Hepatocyte (in vitro differentiated cells): ENCODE measurements around the gene ARMC3. TPM values are rescaled to one million over a fixed set of nuclear protein-coding genes. Genes with fewer than 3 reads are reported as not detected.
"Not testable (repeated sequence)": the region's sequence is repeated elsewhere in the genome, so short reads cannot be mapped to it uniquely, and the experiment has no call there.

Experiments
- DNase-seq: peaks from one replicate; pipeline ENCODE4 v3.0.0-alpha.2; 2016; ENCODE audit warnings: low spot score
- H2AFZ ChIP-seq: fragments of 200-600 bp; sonication (generic); 2 replicates; pipeline ENCODE4 v1.6.0; 2016; ENCODE audit warnings: antibody characterized with exemption, mild to moderate bottlenecking
- H3K27ac ChIP-seq: fragments of 200-600 bp; sonication (generic); 2 replicates; pipeline ENCODE4 v1.5.1; 2016; ENCODE audit warnings: mild to moderate bottlenecking
- H3K27me3 ChIP-seq: fragments of 200-600 bp; sonication (generic); 2 replicates; pipeline ENCODE4 v1.6.1; 2016
- H3K36me3 ChIP-seq: fragments of 200-600 bp; sonication (generic); replicated peaks from 2 replicates; pipeline ENCODE4 v1.5.1; 2016; ENCODE audit warnings: low read depth; ENCODE audit not compliant: insufficient read depth
- H3K4me1 ChIP-seq: fragments of 200-600 bp; sonication (generic); 2 replicates; pipeline ENCODE4 v1.5.1; 2016; ENCODE audit warnings: mild to moderate bottlenecking, moderate library complexity; ENCODE audit not compliant: insufficient read depth
- H3K4me2 ChIP-seq: fragments of 200-600 bp; sonication (generic); 2 replicates; pipeline ENCODE4 v1.6.0; 2016
- H3K4me3 ChIP-seq: fragments of 200-600 bp; sonication (generic); 2 replicates; pipeline ENCODE4 v1.5.1; 2016; ENCODE audit warnings: mild to moderate bottlenecking
- H3K79me2 ChIP-seq: fragments of 200-600 bp; sonication (generic); 2 replicates; pipeline ENCODE4 v1.6.0; 2017; ENCODE audit warnings: mild to moderate bottlenecking
- H3K9me2 ChIP-seq: fragments of 200-600 bp; sonication (generic); replicated peaks from 2 replicates; pipeline ENCODE4 v1.6.0; 2017; ENCODE audit warnings: mild to moderate bottlenecking; ENCODE audit not compliant: insufficient read depth
- H3K9me3 ChIP-seq: fragments of 200-600 bp; sonication (generic); 2 replicates; pipeline ENCODE4 v1.5.1; 2016; ENCODE audit warnings: low read depth, mild to moderate bottlenecking
- H4K20me1 ChIP-seq: fragments of 200-600 bp; sonication (generic); 2 replicates; pipeline ENCODE4 v1.6.0; 2016; ENCODE audit warnings: mild to moderate bottlenecking; ENCODE audit not compliant: insufficient read depth, poor library complexity, severe bottlenecking
- EZH2 ChIP-seq: fragments of 200-600 bp; sonication (generic); IDR thresholded peaks from 2 replicates; pipeline ENCODE4 v1.6.1; 2016; ENCODE audit warnings: antibody characterized with exemption, mild to moderate bottlenecking, borderline replicate concordance
- EZH2phosphoT487 ChIP-seq: fragments of 200-600 bp; sonication (generic); IDR thresholded peaks from one replicate; pipeline ENCODE4 v1.6.1; 2018; ENCODE audit warnings: antibody characterized with exemption, mild to moderate bottlenecking, low read depth, moderate library complexity; ENCODE audit not compliant: unreplicated experiment, severe bottlenecking
- WGBS: methylation state at CpG from one replicate; pipeline ENCODE4 v1.1.6; 2016; ENCODE audit warnings: low lambda C conversion rate; ENCODE audit errors: missing lambda C conversion rate; 5-methylcytosine and 5-hydroxymethylcytosine counted together
- polyA plus RNA-seq: library from polyadenylated mRNA; unstranded; fragments of >200 nt; fragmentation: Nextera tagmentation; extraction: Ambion mirVana; gene quantifications from 2 replicates; pipeline ENCODE4 v1.2.1, GENCODE V29; 2016
- total RNA-seq: library from RNA; depleted of rRNA; stranded (reverse); fragments of >200 nt; gene quantifications from 2 replicates; pipeline ENCODE4 v1.2.3, GENCODE V29; 2014
- TF ChIP-seq, protein P1 (sequence below): fragments of 200-600 bp; sonication (generic); IDR thresholded peaks from 2 replicates; pipeline ENCODE4 v1.5.1; 2016; ENCODE audit warnings: antibody characterized with exemption, mild to moderate bottlenecking; ENCODE audit not compliant: poor library complexity

Gene ARMC3
- total and polyA plus RNA-seq, 2 experiments from 2014 or later = not detected

DNA sequence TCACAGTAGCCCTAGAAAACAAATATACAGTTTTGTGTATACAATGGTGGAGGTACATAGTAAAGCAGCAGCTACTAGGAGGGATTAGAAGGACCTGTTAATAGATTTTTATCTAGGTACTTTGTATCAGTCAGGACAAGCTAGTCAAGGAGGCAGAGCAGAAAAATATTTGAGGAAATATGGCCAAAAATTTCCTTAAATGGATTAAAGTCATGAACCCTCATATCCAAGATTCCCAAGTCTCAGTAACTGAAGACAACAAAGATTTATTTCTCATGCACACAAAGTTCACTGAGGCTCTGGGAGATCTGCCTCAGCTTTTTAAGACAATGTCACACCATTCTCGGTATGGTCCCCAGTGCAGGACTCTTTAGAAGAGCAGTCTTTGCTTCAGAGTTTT is 28.1 kb upstream of the ARMC3 start:
- Histone ChIP-seq H3K4me1 (peaks cover 3% of the 10 kb centered on the region), H3K79me2 (no peaks in the 10 kb centered on the region), H3K4me2 (no peak overlapping the region), H4K20me1 (no peaks in the 10 kb centered on the region), H2AFZ (no peak overlapping the region), H3K9me2 (no peaks in the 10 kb centered on the region), H3K4me3 (no peak overlapping the region), H3K27ac (no peak overlapping the region), H3K36me3 (no peaks in the 10 kb centered on the region), H3K9me3 (no peaks in the 10 kb centered on the region), H3K27me3 (no peaks in the 10 kb centered on the region)
- 71% methylated on average over 1 of the region's 1 CpG for WGBS
- TF ChIP-seq EZH2phosphoT487 (no peak), EZH2 (no peak)
- TF ChIP-seq, protein P1, sequence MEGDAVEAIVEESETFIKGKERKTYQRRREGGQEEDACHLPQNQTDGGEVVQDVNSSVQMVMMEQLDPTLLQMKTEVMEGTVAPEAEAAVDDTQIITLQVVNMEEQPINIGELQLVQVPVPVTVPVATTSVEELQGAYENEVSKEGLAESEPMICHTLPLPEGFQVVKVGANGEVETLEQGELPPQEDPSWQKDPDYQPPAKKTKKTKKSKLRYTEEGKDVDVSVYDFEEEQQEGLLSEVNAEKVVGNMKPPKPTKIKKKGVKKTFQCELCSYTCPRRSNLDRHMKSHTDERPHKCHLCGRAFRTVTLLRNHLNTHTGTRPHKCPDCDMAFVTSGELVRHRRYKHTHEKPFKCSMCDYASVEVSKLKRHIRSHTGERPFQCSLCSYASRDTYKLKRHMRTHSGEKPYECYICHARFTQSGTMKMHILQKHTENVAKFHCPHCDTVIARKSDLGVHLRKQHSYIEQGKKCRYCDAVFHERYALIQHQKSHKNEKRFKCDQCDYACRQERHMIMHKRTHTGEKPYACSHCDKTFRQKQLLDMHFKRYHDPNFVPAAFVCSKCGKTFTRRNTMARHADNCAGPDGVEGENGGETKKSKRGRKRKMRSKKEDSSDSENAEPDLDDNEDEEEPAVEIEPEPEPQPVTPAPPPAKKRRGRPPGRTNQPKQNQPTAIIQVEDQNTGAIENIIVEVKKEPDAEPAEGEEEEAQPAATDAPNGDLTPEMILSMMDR = no peak
- no peak for DNase-seq

DNA sequence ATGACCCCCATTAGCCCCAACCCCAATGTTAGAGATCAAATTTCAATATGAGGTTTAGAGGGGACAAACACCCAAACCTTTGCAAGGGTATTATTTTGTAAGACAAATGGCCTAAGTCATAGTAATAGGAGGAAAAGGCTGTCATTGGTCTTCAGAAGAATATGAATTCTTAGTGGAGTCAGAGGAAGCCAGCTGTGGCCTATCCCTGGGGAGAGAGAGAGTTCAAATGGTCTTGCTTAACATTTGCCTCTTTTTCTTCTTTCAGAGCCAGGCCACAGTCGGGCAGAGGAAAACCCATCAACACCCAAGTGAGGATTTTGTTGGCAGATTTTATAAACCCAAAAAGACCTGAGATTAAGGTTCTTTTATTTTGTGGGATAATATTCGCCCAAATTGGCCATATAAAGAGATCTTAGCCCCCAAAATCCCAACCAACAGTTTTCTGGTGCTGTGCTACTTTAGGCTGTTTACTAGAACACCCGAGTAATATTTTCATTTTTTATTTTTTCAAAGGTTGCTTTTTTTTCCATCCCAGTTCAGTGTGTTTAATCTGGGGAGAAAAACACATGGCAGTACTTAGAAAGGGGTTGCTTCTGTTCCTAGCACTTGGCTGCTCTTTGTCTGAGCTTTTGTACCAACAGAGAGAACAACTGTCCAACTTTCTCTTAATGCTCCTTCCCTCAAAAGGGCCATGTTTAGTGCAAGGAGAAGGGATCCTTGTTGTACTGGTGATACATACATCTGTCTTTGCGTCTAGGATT is 26.8 kb upstream of the ARMC3 start:
- Histone ChIP-seq H3K36me3 (no peaks in the 10 kb centered on the region), H2AFZ (no peak overlapping the region), H3K4me1 (no peaks in the 10 kb centered on the region), H3K4me3 (no peak overlapping the region), H3K79me2 (no peaks in the 10 kb centered on the region), H3K27me3 (no peaks in the 10 kb centered on the region), H4K20me1 (no peaks in the 10 kb centered on the region), H3K27ac (no peak overlapping the region), H3K9me2 (no peaks in the 10 kb centered on the region), H3K4me2 (no peak overlapping the region), H3K9me3 (no peaks in the 10 kb centered on the region)
- TF ChIP-seq EZH2phosphoT487 (no peak), EZH2 (no peak)
- TF ChIP-seq, protein P1 = no peak
- 86% methylated on average over 4 of the region's 4 CpGs for WGBS
- DNase-seq = no peak

DNA sequence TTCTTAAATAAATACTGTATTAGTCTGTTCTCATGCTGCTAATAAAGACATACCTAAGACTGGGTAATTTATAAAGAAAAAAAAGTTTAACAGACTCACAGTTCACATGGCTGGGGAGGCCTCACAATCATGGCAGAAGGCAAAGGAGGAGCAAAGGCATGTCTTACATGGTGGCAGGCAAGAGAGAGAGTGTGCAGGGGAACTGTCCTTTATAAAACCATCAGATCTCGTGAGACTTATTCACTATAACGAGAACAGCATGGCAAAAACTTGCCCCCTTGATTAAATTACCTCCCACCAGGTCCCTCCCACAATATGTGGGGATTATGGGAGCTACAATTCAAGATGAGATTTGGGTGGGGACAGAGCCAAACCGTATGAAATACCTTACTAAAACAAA is 25.7 kb upstream of the ARMC3 start:
- not testable (repeated sequence) for H3K4me2 ChIP-seq, DNase-seq, H3K27me3 ChIP-seq, H3K36me3 ChIP-seq, H3K27ac ChIP-seq, H3K9me3 ChIP-seq, H4K20me1 ChIP-seq, H3K9me2 ChIP-seq, H3K4me3 ChIP-seq, H3K4me1 ChIP-seq, H3K79me2 ChIP-seq, H2AFZ ChIP-seq
- 83% methylated on average over 3 of the region's 3 CpGs for WGBS

DNA sequence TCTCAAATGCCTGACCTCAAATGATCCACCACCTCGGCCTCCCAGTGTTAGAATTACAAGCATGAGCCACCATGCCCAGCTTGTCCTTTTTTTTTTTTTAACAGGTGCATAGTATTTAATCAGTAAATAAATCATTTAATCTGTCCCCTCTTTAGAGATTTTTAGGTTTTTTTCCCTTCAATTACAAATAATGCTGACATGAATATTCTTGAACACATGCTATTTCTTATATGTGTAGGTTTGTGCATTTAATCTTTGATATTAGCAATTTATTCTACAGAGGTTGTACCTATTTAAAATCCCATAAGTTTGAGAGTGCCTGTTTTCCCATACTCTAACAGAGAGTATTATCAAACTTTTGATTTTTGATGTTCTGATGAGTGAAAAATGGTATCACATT is 24.2 kb upstream of the ARMC3 start:
- Histone ChIP-seq H3K36me3 (no peaks in the 10 kb centered on the region), H4K20me1 (no peaks in the 10 kb centered on the region), H3K79me2 (no peaks in the 10 kb centered on the region), H3K9me3 (no peaks in the 10 kb centered on the region), H2AFZ (no peak overlapping the region), H3K4me2 (no peak overlapping the region), H3K27me3 (no peaks in the 10 kb centered on the region), H3K4me1 (no peaks in the 10 kb centered on the region), H3K9me2 (no peaks in the 10 kb centered on the region), H3K4me3 (no peak overlapping the region), H3K27ac (no peak overlapping the region)
- 93% methylated on average over 1 of the region's 1 CpG for WGBS
- TF ChIP-seq EZH2 (no peak), EZH2phosphoT487 (no peak)
- TF ChIP-seq, protein P1 = no peak
- DNase-seq = no peak
